CD4-positive, alpha-beta T cell (primary cell): ENCODE data around the gene XRRA1. TPM values are rescaled to one million over a fixed set of nuclear protein-coding genes. Genes with fewer than 3 reads are reported as not detected.
"Not testable (repeated sequence)": the region's sequence is repeated elsewhere in the genome, so short reads cannot be mapped to it uniquely, and the experiment has no call there.

Source experiments
- ATAC-seq: fragments of 200-7000 bp; cut with Tn5 transposase; one replicate; pipeline ENCODE4 v1.10.0; 2022; ENCODE audit warnings: mild to moderate bottlenecking; ENCODE audit not compliant: poor library complexity
- CTCF ChIA-PET: fragments of 350-600 bp; sonication (Branson Sonifier 250); formaldehyde crosslinking; loops from one replicate; lab custom pipeline; 2021; ENCODE audit warnings: antibody characterized with exemption, inconsistent platforms; lab: Charles Lee
- POLR2A ChIA-PET: fragments of 350-600 bp; sonication (Branson Sonifier 250); formaldehyde crosslinking; loops from one replicate; lab custom pipeline; 2021; ENCODE audit warnings: antibody characterized with exemption, inconsistent platforms; lab: Charles Lee
- DNase-seq, 14 experiments: peaks; one replicate each; pipeline ENCODE4 v3.0.0-alpha.2; 2013 to 2020; ENCODE audit warnings: mixed read lengths in 2 of 14
- H3K27ac ChIP-seq, 2 donors: one replicate each; pipeline versions ENCODE4 v1.5.1 to v1.7.0; 2013; ENCODE audit warnings: low read length in 2 of 2, low read depth in 1 of 2, mild to moderate bottlenecking in 1 of 2
- H3K27me3 ChIP-seq, 2 experiments: 1 replicate in 1 of 2; 2 replicates in 1 of 2; pipeline versions ENCODE4 v1.6.1 to v1.7.0; 2013; ENCODE audit warnings: low read length in 2 of 2, control low read depth in 1 of 2, mild to moderate bottlenecking in 1 of 2, moderate library complexity in 1 of 2; ENCODE audit not compliant: insufficient read depth in 2 of 2, control insufficient read depth in 1 of 2
- H3K36me3 ChIP-seq: one replicate; pipeline ENCODE4 v1.6.1; 2013; ENCODE audit warnings: low read length, control low read depth; ENCODE audit not compliant: insufficient read depth
- H3K4me1 ChIP-seq: one replicate; pipeline ENCODE4 v1.6.1; 2013; ENCODE audit warnings: low read length, control low read depth; ENCODE audit not compliant: insufficient read depth
- H3K4me3 ChIP-seq: one replicate; pipeline ENCODE4 v1.5.1; 2013; ENCODE audit warnings: mild to moderate bottlenecking, low read length, moderate library complexity
- H3K9me3 ChIP-seq, 2 experiments: 1 replicate in 1 of 2; 2 replicates in 1 of 2; pipeline versions ENCODE4 v1.6.1 to v1.7.0; 2013; ENCODE audit warnings: low read length in 2 of 2, mild to moderate bottlenecking in 2 of 2, control low read depth in 1 of 2, moderate library complexity in 1 of 2; ENCODE audit not compliant: control insufficient read depth in 1 of 2, insufficient read depth in 1 of 2
- H3K27ac Mint-ChIP-seq: one replicate; pipeline ENCODE4 v1.8.0; 2020; ENCODE audit warnings: mixed read lengths
- H3K27me3 Mint-ChIP-seq: one replicate; pipeline ENCODE4 v1.8.0; 2021; ENCODE audit warnings: mixed read lengths
- H3K36me3 Mint-ChIP-seq: one replicate; pipeline ENCODE4 v1.8.0; 2021; ENCODE audit warnings: low read depth, mixed read lengths
- H3K4me1 Mint-ChIP-seq: one replicate; pipeline ENCODE4 v1.8.0; 2021; ENCODE audit warnings: low read depth, mixed read lengths
- H3K4me3 Mint-ChIP-seq: one replicate; pipeline ENCODE4 v1.8.0; 2020; ENCODE audit warnings: mild to moderate bottlenecking, mixed read lengths
- H3K9me3 Mint-ChIP-seq: one replicate; pipeline ENCODE4 v1.8.0; 2020; ENCODE audit warnings: mixed read lengths
- intact Hi-C, 2 experiments: fragments of 100-400 bp; cut with DNase I in 1 of 2; cut with micrococcal nuclease in 1 of 2; formaldehyde crosslinking; loops; one replicate each; pipeline versions ENCODE4 v1.15.1 to v1.9.0; 2023 to 2025; cut with DNase I, micrococcal nuclease
- total RNA-seq, 174 experiments: library from RNA in 2 of 174; stranded (reverse) in 2 of 174; gene quantifications; one replicate each; pipeline ENCODE4 v1.2.3 and lab custom pipeline; 2021 to 2026
- TF ChIP-seq, protein P1 (sequence below): fragments of 200-600 bp; IDR thresholded peaks from one replicate; pipeline ENCODE4 v1.8.0; 2022; ENCODE audit warnings: antibody characterized with exemption, mild to moderate bottlenecking

Gene XRRA1
- total RNA-seq, 2 experiments from 2014 or later, result 12.2 to 12.5 TPM

DNA sequence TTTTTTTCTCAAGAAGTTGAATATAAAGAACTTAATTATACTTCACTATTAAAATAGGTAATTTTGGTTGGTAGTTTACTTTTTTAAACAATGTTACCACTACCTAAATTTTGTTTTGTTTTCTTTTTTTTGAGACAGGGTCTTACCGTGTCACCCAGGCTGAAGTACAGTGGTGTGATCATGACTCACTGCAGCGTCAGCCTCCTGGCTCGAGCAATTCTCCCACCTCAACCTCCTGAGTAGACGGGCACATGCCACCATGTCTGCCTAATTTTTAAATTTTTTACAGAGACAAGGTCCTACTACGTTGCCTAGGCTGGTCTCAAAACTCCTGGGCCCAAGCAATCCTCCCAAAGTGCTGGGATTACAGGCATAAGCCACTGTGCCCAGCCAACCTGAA is 17.8 kb upstream of the XRRA1 start:
- DNase-seq (no peak), ATAC-seq (no peak)
- peaks cover 84% of the 10 kb centered on the region for H3K36me3 Mint-ChIP-seq
- peaks cover 34% of the 10 kb centered on the region for H3K4me1 Mint-ChIP-seq
- no peaks in the 10 kb centered on the region for H3K27me3 Mint-ChIP-seq
- H3K9me3 ChIP-seq, result no peaks in the 10 kb centered on the region
- ChIA-PET POLR2A (no interaction called here), CTCF (no interaction called here)
- intact Hi-C loops, result no loop called here
- no peaks in the 10 kb centered on the region for H3K9me3 Mint-ChIP-seq
- H3K27me3 ChIP-seq, result no peaks in the 10 kb centered on the region
- TF ChIP-seq, protein P1, sequence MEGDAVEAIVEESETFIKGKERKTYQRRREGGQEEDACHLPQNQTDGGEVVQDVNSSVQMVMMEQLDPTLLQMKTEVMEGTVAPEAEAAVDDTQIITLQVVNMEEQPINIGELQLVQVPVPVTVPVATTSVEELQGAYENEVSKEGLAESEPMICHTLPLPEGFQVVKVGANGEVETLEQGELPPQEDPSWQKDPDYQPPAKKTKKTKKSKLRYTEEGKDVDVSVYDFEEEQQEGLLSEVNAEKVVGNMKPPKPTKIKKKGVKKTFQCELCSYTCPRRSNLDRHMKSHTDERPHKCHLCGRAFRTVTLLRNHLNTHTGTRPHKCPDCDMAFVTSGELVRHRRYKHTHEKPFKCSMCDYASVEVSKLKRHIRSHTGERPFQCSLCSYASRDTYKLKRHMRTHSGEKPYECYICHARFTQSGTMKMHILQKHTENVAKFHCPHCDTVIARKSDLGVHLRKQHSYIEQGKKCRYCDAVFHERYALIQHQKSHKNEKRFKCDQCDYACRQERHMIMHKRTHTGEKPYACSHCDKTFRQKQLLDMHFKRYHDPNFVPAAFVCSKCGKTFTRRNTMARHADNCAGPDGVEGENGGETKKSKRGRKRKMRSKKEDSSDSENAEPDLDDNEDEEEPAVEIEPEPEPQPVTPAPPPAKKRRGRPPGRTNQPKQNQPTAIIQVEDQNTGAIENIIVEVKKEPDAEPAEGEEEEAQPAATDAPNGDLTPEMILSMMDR, result no peak
- peaks cover 63% of the 10 kb centered on the region for H3K36me3 ChIP-seq
- H3K27ac ChIP-seq, result no peak overlapping the region
- H3K4me3 ChIP-seq, result no peak overlapping the region
- H3K27ac Mint-ChIP-seq, result no peak overlapping the region
- H3K4me3 Mint-ChIP-seq, result no peak overlapping the region
- H3K4me1 ChIP-seq, result no peaks in the 10 kb centered on the region

GRCh38 chr11:74960128-74960527 is 11.2 kb upstream of the XRRA1 start:
- H3K4me1 Mint-ChIP-seq, result peaks cover 86% of the 10 kb centered on the region

DNA sequence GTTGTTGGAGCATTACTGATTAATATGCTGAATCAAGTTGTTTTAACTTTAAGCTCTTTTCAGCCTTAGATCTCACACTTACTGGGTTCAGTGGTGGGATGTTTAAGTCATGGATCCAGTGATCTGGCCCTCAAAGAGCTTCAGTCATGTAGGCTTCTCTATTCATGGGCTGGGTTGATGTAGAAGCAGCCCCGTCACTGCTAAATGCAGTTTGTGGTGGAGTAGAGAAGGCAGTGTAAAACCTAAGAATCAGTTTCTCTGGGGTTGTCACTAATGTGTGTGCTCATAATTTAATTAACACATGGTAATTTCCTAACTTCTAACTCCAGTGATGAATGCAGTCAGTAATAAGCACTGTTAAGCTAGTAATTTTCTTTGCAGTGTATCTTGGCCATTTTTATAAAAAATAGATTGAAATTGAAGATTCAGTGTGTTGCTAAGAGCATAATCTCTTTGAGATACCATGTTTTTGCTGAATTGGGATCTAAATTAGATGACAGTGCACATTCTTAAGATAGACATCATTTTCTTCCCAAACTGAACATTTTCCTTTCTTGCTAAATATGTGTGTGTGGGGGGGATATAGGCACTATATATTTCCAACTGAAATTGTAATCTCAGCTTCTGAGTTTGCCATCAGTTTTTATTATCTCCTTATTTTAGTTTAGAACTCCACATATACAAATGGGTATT is 9.2 kb upstream of the XRRA1 start:
- Mint-ChIP-seq H3K36me3 (peaks cover 79% of the 10 kb centered on the region), H3K27ac (no peak overlapping the region), H3K4me3 (no peak overlapping the region), H3K9me3 (no peaks in the 10 kb centered on the region), H3K27me3 (no peaks in the 10 kb centered on the region), H3K4me1 (peaks cover 92% of the 10 kb centered on the region)
- Histone ChIP-seq H3K27me3 (no peaks in the 10 kb centered on the region), H3K9me3 (no peaks in the 10 kb centered on the region), H3K4me1 (peaks cover 7% of the 10 kb centered on the region), H3K27ac (no peak overlapping the region), H3K4me3 (no peak overlapping the region), H3K36me3 (peaks cover 44% of the 10 kb centered on the region)
- POLR2A ChIA-PET, result no interaction called here
- intact Hi-C loops, result no loop called here
- CTCF ChIA-PET, result no interaction called here
- DNase-seq, result no peak
- no peak for ATAC-seq
- TF ChIP-seq, protein P1, result no peak

More at GRCh38 chr11:74960128-74960527, 11.2 kb upstream of the XRRA1 start:
- H3K4me3 Mint-ChIP-seq, H3K27me3 Mint-ChIP-seq, H3K9me3 ChIP-seq, H3K4me1 ChIP-seq, H3K27me3 ChIP-seq, intact Hi-C loops, H3K27ac ChIP-seq, DNase-seq, H3K9me3 Mint-ChIP-seq, H3K4me3 ChIP-seq, ATAC-seq: not testable (repeated sequence)
- peaks cover 39% of the 10 kb centered on the region for H3K36me3 ChIP-seq
- peaks cover 75% of the 10 kb centered on the region for H3K36me3 Mint-ChIP-seq
- H3K27ac Mint-ChIP-seq, result peak overlapping the region; percentile 15
- ChIA-PET CTCF (interaction anchor here (1.6 kb wide), 1 partner anchor 288 kb away, joined by 5 read pairs; no protein-coding TSS in a partner anchor), POLR2A (interaction anchor here (1.1 kb wide), 1 partner anchor 21 kb away, joined by 3 read pairs; no protein-coding TSS in a partner anchor)
